GM20000 (cell line): ENCODE data around the gene SGSH.

Experiments used
- DNase-seq: peaks from one replicate; pipeline ENCODE4 v3.0.0; 2012; ENCODE audit warnings: low spot score
- CTCF ChIP-seq: IDR thresholded peaks from 2 replicates; pipeline ENCODE4 v1.5.1; 2012; ENCODE audit warnings: mild to moderate bottlenecking, control low read depth; ENCODE audit errors: extremely low read depth, missing control alignments

SGSH gene

GRCh38 chr17:80219763-80220053, 425 bp downstream of the SGSH start:
- DNase-seq, result no peak
- no peak for TF ChIP-seq CTCF

GRCh38 chr17:80219013-80219762, 945 bp downstream of the SGSH start:
- peak; percentile 89 for DNase-seq
- TF ChIP-seq CTCF, result no peak

GRCh38 chr17:80218391-80218790, 1.7 kb downstream of the SGSH start:
- no peak for DNase-seq
- TF ChIP-seq CTCF, result no peak

GRCh38 chr17:80217703-80218362, 2.3 kb downstream of the SGSH start:
- TF ChIP-seq CTCF, result no peak
- DNase-seq, result no peak

DNA sequence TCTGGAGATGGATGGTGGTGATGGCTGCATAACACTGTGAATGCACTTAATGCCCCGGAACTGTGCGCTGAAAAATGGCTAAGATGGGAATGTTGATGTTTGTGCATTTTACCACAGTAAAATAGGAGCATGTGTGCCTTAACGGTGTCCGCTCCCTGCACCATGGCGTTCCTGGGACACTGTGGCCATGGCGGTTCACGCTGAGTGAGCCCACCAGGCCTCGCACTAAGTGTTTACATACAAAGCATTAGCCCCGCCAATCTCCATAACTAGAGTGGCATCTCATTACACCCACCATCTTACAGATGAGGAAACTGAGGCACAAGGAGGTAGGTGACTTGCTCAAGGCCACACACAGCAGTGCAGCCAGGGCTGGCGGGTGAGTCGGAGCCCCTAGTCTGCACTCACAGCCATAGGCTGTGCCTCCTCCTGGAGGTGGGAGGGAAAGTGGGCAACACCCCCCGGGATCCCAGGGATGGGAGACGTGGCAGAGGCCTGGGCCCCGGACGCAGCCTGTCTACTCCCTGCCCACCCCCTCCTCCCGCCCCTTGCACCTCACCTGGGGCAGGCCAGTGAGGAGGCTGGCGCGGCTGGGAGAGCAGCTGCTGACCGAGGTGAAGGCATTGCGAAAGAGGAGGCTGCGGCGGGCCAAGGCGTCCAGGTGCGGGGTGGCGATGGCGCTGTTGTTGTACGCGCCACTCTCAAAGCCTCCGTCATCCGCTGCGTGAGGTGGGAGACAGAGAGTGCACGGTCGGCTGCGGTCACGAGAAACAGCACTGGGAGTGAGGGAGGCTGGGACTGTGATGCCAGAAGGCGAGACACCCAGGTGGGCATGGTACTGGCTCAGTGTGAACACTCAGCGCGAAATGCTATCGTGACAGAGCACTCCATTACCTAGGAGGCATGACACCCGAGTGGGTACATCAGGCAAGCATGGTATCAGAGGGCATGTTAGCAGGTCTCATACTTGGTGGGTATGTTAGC, 3.4 kb downstream of the SGSH start:
- no peak for DNase-seq
- TF ChIP-seq CTCF, result no peak

DNA sequence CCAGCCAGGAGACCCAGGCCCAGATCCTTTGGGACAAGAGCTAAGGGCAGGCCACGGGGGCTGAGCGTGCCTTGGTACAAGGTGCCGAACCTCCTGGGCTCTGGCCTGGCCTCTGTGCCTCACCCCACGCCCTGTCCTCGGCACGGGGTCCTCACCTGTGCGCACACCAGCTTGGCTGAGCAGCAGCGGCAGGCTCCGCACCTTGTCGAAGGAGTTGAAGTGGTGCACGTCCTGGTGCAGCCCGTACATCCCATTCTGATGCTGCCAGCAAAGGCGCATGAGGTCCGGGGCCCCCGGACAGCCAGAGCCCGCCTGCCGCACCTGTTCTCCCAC, 5.3 kb downstream of the SGSH start:
- TF ChIP-seq CTCF, result no peak
- DNase-seq, result no peak
